GM23248 (cell line): Measurements from ENCODE around the gene FAM168A. TPM values are rescaled to one million over a fixed set of nuclear protein-coding genes. Genes with fewer than 3 reads are reported as not detected.

Experiments used
- DNase-seq: peaks from one replicate; pipeline ENCODE4 v3.0.0-alpha.2; 2015
- H2AFZ ChIP-seq: fragments of 200-600 bp; sonication (generic); 2 replicates; pipeline ENCODE4 v1.6.1; 2016; ENCODE audit warnings: antibody characterized with exemption
- H3F3A ChIP-seq: fragments of 200-600 bp; sonication (generic); 2 replicates; pipeline ENCODE4 v1.6.1; 2016; ENCODE audit warnings: mild to moderate bottlenecking, antibody characterized with exemption, mixed run types; ENCODE audit not compliant: insufficient read depth
- H3K27ac ChIP-seq: fragments of 200-600 bp; sonication (generic); 2 replicates; pipeline ENCODE4 v1.5.1; 2016; ENCODE audit warnings: mild to moderate bottlenecking
- H3K27me3 ChIP-seq: fragments of 200-600 bp; sonication (generic); replicated peaks from 2 replicates; pipeline ENCODE4 v1.6.1; 2016; ENCODE audit warnings: mild to moderate bottlenecking; ENCODE audit not compliant: insufficient read depth
- H3K36me3 ChIP-seq: fragments of 200-600 bp; sonication (generic); 2 replicates; pipeline ENCODE4 v1.6.1; 2016; ENCODE audit warnings: low read depth, mild to moderate bottlenecking
- H3K4me1 ChIP-seq: fragments of 200-600 bp; sonication (generic); 2 replicates; pipeline ENCODE4 v1.6.1; 2016; ENCODE audit warnings: mild to moderate bottlenecking; ENCODE audit not compliant: insufficient read depth
- H3K4me2 ChIP-seq: fragments of 200-600 bp; sonication (generic); one replicate; pipeline ENCODE4 v1.6.1; 2016; ENCODE audit warnings: mild to moderate bottlenecking; ENCODE audit not compliant: unreplicated experiment
- H3K4me3 ChIP-seq: fragments of 200-600 bp; sonication (generic); 2 replicates; pipeline ENCODE4 v1.5.1; 2016; ENCODE audit warnings: mild to moderate bottlenecking
- H3K79me2 ChIP-seq: fragments of 200-600 bp; sonication (generic); 2 replicates; pipeline ENCODE4 v1.6.1; 2016; ENCODE audit warnings: mild to moderate bottlenecking; ENCODE audit not compliant: insufficient read depth
- H3K9ac ChIP-seq: fragments of 200-600 bp; sonication (generic); 2 replicates; pipeline ENCODE4 v1.6.1; 2016; ENCODE audit warnings: mild to moderate bottlenecking
- H3K9me2 ChIP-seq: fragments of 200-600 bp; sonication (generic); 2 replicates; pipeline ENCODE4 v1.6.1; 2016; ENCODE audit warnings: mixed run types, mild to moderate bottlenecking, moderate library complexity; ENCODE audit not compliant: insufficient read depth
- H3K9me3 ChIP-seq: fragments of 200-600 bp; sonication (generic); one replicate; pipeline ENCODE4 v1.6.1; 2017; ENCODE audit warnings: low read depth
- H4K20me1 ChIP-seq: fragments of 200-600 bp; sonication (generic); 2 replicates; pipeline ENCODE4 v1.6.0; 2016; ENCODE audit not compliant: insufficient read depth
- EZH2 ChIP-seq: fragments of 200-600 bp; sonication (generic); IDR thresholded peaks from 2 replicates; pipeline ENCODE4 v1.6.1; 2018; ENCODE audit warnings: antibody characterized with exemption, mild to moderate bottlenecking; ENCODE audit not compliant: insufficient read depth, poor library complexity, severe bottlenecking
- EZH2phosphoT487 ChIP-seq: fragments of 200-600 bp; sonication (generic); IDR thresholded peaks from 2 replicates; pipeline ENCODE4 v1.6.1; 2018; ENCODE audit warnings: antibody characterized with exemption, moderate library complexity, mild to moderate bottlenecking, low read depth; ENCODE audit not compliant: insufficient read depth
- WGBS, 2 experiments: methylation state at CpG; one replicate each; pipeline ENCODE4 v1.1.6; 2015 to 2017; ENCODE audit warnings: low lambda C conversion rate in 2 of 2, low coverage in 1 of 2; ENCODE audit errors: missing lambda C conversion rate in 2 of 2; 5-methylcytosine and 5-hydroxymethylcytosine counted together
- in situ Hi-C: fragments of 300-500 bp; cut with MboI; formaldehyde crosslinking; loops from 2 replicates; pipeline ENCODE4 v1.15.0; 2020
- polyA plus RNA-seq: library from polyadenylated mRNA; unstranded; fragments of >200 nt; fragmentation: Nextera tagmentation; extraction: Ambion mirVana; gene quantifications from 2 replicates; pipeline ENCODE4 v1.2.1, GENCODE V29; 2016
- total RNA-seq: library from RNA; depleted of rRNA; stranded (reverse); fragments of >200 nt; shearing (Covaris generic); gene quantifications from 2 replicates; pipeline ENCODE4 v1.2.3, GENCODE V29; 2014

The FAM168A gene
- total and polyA plus RNA-seq, 2 experiments from 2014 or later: 9.1 to 26.4 TPM

- peaks cover 14% of the 10 kb centered on the region; the same call in 1 of the 2 replicates for H3F3A ChIP-seq
- in situ Hi-C loops: no loop called here
- no peaks in the 10 kb centered on the region for H3K9me3 ChIP-seq
- DNase-seq: peak; percentile 38
- no peak overlapping the region for H3K4me2 ChIP-seq
- peaks cover 20% of the 10 kb centered on the region for H3K4me1 ChIP-seq
- H3K36me3 ChIP-seq: no peaks in the 10 kb centered on the region; the same call in 1 of the 2 replicates
- no peak for TF ChIP-seq EZH2phosphoT487
- no peak for TF ChIP-seq EZH2
- 77 to 79% methylated on average over 15 of the region's 15 CpGs for WGBS, 2 experiments
- no peak overlapping the region for H3K9ac ChIP-seq
- no peak overlapping the region for H3K4me3 ChIP-seq
- no peaks in the 10 kb centered on the region for H4K20me1 ChIP-seq
- H3K79me2 ChIP-seq: no peaks in the 10 kb centered on the region
- no peaks in the 10 kb centered on the region for H3K9me2 ChIP-seq
- no peak overlapping the region for H3K27ac ChIP-seq
- H2AFZ ChIP-seq: no peak overlapping the region
- H3K27me3 ChIP-seq: no peaks in the 10 kb centered on the region
These were observed 195.7 kb downstream of the FAM168A start for GRCh38 chr11:73401924-73402833.

- TF ChIP-seq EZH2 (no peak), EZH2phosphoT487 (no peak)
- no peak overlapping the region for H3K9ac ChIP-seq
- no peaks in the 10 kb centered on the region for H3K27me3 ChIP-seq
- H3F3A ChIP-seq: peaks cover 14% of the 10 kb centered on the region; the same call in 1 of the 2 replicates
- no peak overlapping the region for H3K4me3 ChIP-seq
- H3K4me2 ChIP-seq: no peak overlapping the region
- H3K9me3 ChIP-seq: no peaks in the 10 kb centered on the region
- 67% methylated on average over 3 of the region's 3 CpGs for WGBS, 2 experiments
- no peaks in the 10 kb centered on the region for H4K20me1 ChIP-seq
- peaks cover 20% of the 10 kb centered on the region for H3K4me1 ChIP-seq
- H3K36me3 ChIP-seq: no peaks in the 10 kb centered on the region
- no peak overlapping the region for H2AFZ ChIP-seq
- peak; percentile 65 for DNase-seq
- H3K79me2 ChIP-seq: no peaks in the 10 kb centered on the region
- in situ Hi-C loops: no loop called here
- H3K9me2 ChIP-seq: no peaks in the 10 kb centered on the region
- 0 out of 2 replicates have a peak overlapping the region, but pooled peaks have one; percentile 17 for H3K27ac ChIP-seq
These were observed 196.5 kb downstream of the FAM168A start for GRCh38 chr11:73401217-73401923.

GRCh38 chr11:73400293-73400692 lies 197.6 kb downstream of the FAM168A start:
- Histone ChIP-seq H3K4me3 (no peak overlapping the region), H3K9ac (no peak overlapping the region), H3K36me3 (no peaks in the 10 kb centered on the region), H3F3A (peaks cover 14% of the 10 kb centered on the region; the same call in 1 of the 2 replicates), H3K27ac (no peak overlapping the region), H3K9me2 (no peaks in the 10 kb centered on the region), H3K4me2 (no peak overlapping the region), H2AFZ (no peak overlapping the region), H3K9me3 (no peaks in the 10 kb centered on the region), H3K4me1 (peaks cover 20% of the 10 kb centered on the region), H4K20me1 (no peaks in the 10 kb centered on the region), H3K79me2 (no peaks in the 10 kb centered on the region), H3K27me3 (no peaks in the 10 kb centered on the region)
- TF ChIP-seq EZH2 (no peak), EZH2phosphoT487 (no peak)
- DNase-seq: no peak
- WGBS, 2 experiments: 94 to 95% methylated on average over 6 of the region's 6 CpGs
- in situ Hi-C loops: no loop called here

- Histone ChIP-seq H3K9me2 (no peaks in the 10 kb centered on the region), H3K4me3 (no peak overlapping the region), H3K9me3 (no peaks in the 10 kb centered on the region), H4K20me1 (no peaks in the 10 kb centered on the region), H2AFZ (no peak overlapping the region), H3K27me3 (no peaks in the 10 kb centered on the region), H3K36me3 (no peaks in the 10 kb centered on the region), H3K9ac (no peak overlapping the region), H3F3A (peaks cover 14% of the 10 kb centered on the region; the same call in 1 of the 2 replicates), H3K4me1 (peaks cover 20% of the 10 kb centered on the region), H3K27ac (no peak overlapping the region), H3K4me2 (no peak overlapping the region), H3K79me2 (no peaks in the 10 kb centered on the region)
- TF ChIP-seq EZH2phosphoT487 (no peak), EZH2 (no peak)
- WGBS, 2 experiments: 89 to 93% methylated on average over 4 of the region's 4 CpGs
- in situ Hi-C loops: no loop called here
- no peak for DNase-seq
These were observed 198.3 kb downstream of the FAM168A start for GRCh38 chr11:73399636-73400035.
